ENCODE measurements around the gene ANKIB1. TPM values are rescaled to one million over a fixed set of nuclear protein-coding genes. Genes with fewer than 3 reads are reported as not detected.

ANKIB1 gene
- total RNA-seq, 4 donors from 2014 or later: 44.1 to 53.3 (median 44.9) TPM

- no peaks in the 10 kb centered on the region for H3K27me3 ChIP-seq
- DNase-seq: no peak
- H3K4me3 ChIP-seq (replicated peaks in 1 of 3): no peak overlapping the region
- TF ChIP-seq POLR2A (IDR thresholded peaks at IDR 0.05): no peak
- no peak for TF ChIP-seq CTCF (IDR thresholded peaks at IDR 0.05)
- intact Hi-C loops (cut with DNase I): no loop called here
- H3K27ac ChIP-seq: peak overlapping the region in 1 of 3 donors; percentile 2
- 69 to 74% methylated on average over 2 of the region's 2 CpGs for WGBS, 2 donors
- H3K9me3 ChIP-seq: no peaks in the 10 kb centered on the region
- H3K36me3 ChIP-seq: no peaks in the 10 kb centered on the region
- peaks cover 4 to 6% of the 10 kb centered on the region in 2 donors for H3K4me1 ChIP-seq
Observed at GRCh38 chr7:92293896-92294590, 48.3 kb downstream of the ANKIB1 start.

DNA sequence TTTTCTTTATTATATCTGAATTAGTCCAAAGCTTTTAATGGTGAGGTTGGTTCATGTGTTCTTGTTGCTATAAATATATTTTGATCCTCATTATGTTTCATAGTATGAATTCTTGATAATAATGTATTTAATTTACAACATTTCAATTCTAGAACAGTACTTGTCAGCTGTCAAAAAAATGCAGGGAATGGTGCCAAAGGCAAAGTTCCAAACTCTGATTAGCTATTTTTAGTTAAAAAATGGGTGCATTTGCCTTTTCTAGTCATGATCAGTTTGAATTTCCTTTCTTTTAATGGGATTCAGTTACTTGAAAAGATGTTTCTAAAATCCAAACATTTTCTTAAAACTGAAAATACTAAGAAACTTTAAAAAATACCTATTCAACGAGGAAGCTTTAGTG is 49.6 kb downstream of the ANKIB1 start:
- DNase-seq: no peak
- intact Hi-C loops (cut with DNase I): no loop called here
- Histone ChIP-seq H3K4me3 (replicated peaks in 1 of 3) (no peak overlapping the region), H3K4me1 (peaks cover under 1 to 6% of the 10 kb centered on the region in 2 donors), H3K36me3 (no peaks in the 10 kb centered on the region), H3K27ac (no peak overlapping the region), H3K9me3 (no peaks in the 10 kb centered on the region), H3K27me3 (no peaks in the 10 kb centered on the region)
- 76 to 79% methylated on average over 1 of the region's 1 CpG for WGBS, 2 donors
- TF ChIP-seq POLR2A (IDR thresholded peaks at IDR 0.05) (no peak), CTCF (IDR thresholded peaks at IDR 0.05) (no peak)

DNA sequence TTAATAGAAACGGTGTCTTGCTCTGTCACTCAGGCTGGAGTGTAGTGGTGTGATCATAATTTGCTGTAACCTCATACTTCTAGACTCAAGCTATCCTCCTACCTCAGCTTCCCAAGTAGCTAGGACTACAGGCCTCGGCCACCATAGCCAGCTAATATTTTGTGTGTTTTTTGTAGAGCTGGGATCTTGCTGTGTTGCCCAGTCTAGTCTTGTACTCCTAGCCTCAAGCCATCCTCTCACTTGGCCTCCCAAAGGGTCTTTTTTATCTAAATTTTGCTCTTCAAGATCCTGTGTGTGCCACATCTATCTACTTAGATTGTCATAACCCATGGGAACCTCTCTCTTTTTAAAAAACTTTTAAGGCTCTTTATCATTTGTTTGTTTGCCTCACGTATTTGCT is 50.5 kb downstream of the ANKIB1 start:
- Histone ChIP-seq H3K36me3 (no peaks in the 10 kb centered on the region), H3K4me3 (replicated peaks in 1 of 3) (no peak overlapping the region), H3K9me3 (no peaks in the 10 kb centered on the region), H3K27ac (no peak overlapping the region), H3K27me3 (no peaks in the 10 kb centered on the region), H3K4me1 (peaks cover 0 to 6% of the 10 kb centered on the region in 2 donors)
- 90 to 96% methylated on average over 3 of the region's 3 CpGs for WGBS, 2 donors
- TF ChIP-seq POLR2A (IDR thresholded peaks at IDR 0.05): no peak
- TF ChIP-seq CTCF (IDR thresholded peaks at IDR 0.05): no peak
- intact Hi-C loops (cut with DNase I): no loop called here
- DNase-seq: no peak

DNA sequence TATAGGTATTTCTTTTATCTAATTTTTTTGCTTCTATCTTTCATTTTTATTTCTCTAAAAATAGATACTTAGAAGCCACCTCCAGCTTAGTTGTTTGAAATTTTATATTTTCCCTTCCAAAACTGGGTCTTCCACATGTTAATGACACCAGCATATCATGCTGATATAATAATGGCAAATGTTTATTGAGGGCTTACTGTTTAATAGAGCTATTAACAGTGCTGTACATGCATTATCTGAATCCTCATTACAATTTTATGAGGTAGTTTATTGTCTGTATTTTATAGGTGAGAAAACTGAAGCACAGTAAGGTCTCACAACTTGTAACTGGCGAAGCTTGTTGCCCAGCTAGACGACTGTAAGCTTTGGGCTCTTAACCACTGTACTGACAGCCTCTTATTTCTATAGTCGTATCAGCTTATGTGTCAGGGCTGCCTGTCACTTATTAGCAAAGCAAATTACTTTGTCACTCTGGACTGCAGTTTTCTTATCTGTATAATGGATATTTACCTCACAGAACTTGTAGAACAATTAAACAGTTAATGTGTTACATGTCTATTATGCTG is 51.2 kb downstream of the ANKIB1 start:
- no peak overlapping the region for H3K4me3 ChIP-seq (replicated peaks in 1 of 3)
- DNase-seq: no peak
- H3K36me3 ChIP-seq: no peaks in the 10 kb centered on the region
- H3K27ac ChIP-seq: no peak overlapping the region
- intact Hi-C loops (cut with DNase I): no loop called here
- TF ChIP-seq CTCF (IDR thresholded peaks at IDR 0.05) (no peak), POLR2A (IDR thresholded peaks at IDR 0.05) (no peak)
- WGBS, 2 donors: 94 to 97% methylated on average over 3 of the region's 3 CpGs
- H3K4me1 ChIP-seq: peaks cover 0 to 6% of the 10 kb centered on the region in 2 donors
- H3K9me3 ChIP-seq: no peaks in the 10 kb centered on the region
- no peaks in the 10 kb centered on the region for H3K27me3 ChIP-seq

DNA sequence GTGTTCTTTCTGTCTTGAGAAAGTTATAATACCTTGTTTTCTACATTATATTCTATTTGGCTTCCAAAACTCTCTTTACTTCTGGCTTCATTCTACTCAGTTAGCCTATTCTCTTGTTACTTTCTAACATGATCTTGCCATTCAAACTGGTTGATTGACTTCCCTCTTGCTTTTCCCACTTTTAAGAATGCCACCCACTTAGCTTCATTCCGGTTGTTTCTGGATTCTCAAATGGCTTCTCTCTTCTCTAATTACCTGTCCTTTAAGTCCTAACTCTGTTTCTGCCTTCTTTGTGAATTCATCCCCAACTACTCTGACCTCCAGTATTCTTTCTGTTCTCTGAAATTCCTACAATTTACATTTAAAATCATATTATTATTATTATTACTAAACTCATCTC is 52.0 kb downstream of the ANKIB1 start:
- peaks cover 0 to 6% of the 10 kb centered on the region in 2 donors for H3K4me1 ChIP-seq
- WGBS, 2 donors: 70 to 88% methylated on average over 1 of the region's 1 CpG
- TF ChIP-seq POLR2A (IDR thresholded peaks at IDR 0.05) (no peak), CTCF (IDR thresholded peaks at IDR 0.05) (no peak)
- no peak for DNase-seq
- intact Hi-C loops (cut with DNase I): no loop called here
- H3K4me3 ChIP-seq (replicated peaks in 1 of 3): no peak overlapping the region
- H3K9me3 ChIP-seq: no peaks in the 10 kb centered on the region
- no peaks in the 10 kb centered on the region for H3K27me3 ChIP-seq
- no peaks in the 10 kb centered on the region for H3K36me3 ChIP-seq
- no peak overlapping the region for H3K27ac ChIP-seq
